Measurements from ENCODE around the gene NKAIN4.

The NKAIN4 gene

GRCh38 chr20:63287697-63288580 lies 33.7 kb upstream of the NKAIN4 start:
- DNase-seq: no peak

- DNase-seq: no peak
These were observed 32.8 kb upstream of the NKAIN4 start for GRCh38 chr20:63286781-63287696.

GRCh38 chr20:63285636-63286615 lies 31.7 kb upstream of the NKAIN4 start:
- DNase-seq: no peak

GRCh38 chr20:63284981-63285524 lies 30.8 kb upstream of the NKAIN4 start:
- DNase-seq: no peak

GRCh38 chr20:63284544-63284949 lies 30.3 kb upstream of the NKAIN4 start:
- DNase-seq: no peak

- no peak for DNase-seq
These were observed 29.8 kb upstream of the NKAIN4 start for GRCh38 chr20:63284083-63284440.

- DNase-seq: no peak
These were observed 29.3 kb upstream of the NKAIN4 start for GRCh38 chr20:63283397-63284082.

- no peak for DNase-seq
These were observed 28.7 kb upstream of the NKAIN4 start for GRCh38 chr20:63282946-63283345.

GRCh38 chr20:63281742-63282665 lies 27.7 kb upstream of the NKAIN4 start:
- no peak for DNase-seq

GRCh38 chr20:63280929-63281545 lies 26.8 kb upstream of the NKAIN4 start:
- DNase-seq: no peak

- DNase-seq: no peak
These were observed 26.1 kb upstream of the NKAIN4 start for GRCh38 chr20:63280371-63280770.

GRCh38 chr20:63279931-63280330 lies 25.7 kb upstream of the NKAIN4 start:
- DNase-seq: no peak

- DNase-seq: no peak
These were observed 24.4 kb upstream of the NKAIN4 start for GRCh38 chr20:63278661-63279060.

- DNase-seq: no peak
These were observed 23.4 kb upstream of the NKAIN4 start for GRCh38 chr20:63277466-63278272.

GRCh38 chr20:63276956-63277355 lies 22.7 kb upstream of the NKAIN4 start:
- no peak for DNase-seq

- DNase-seq: no peak
These were observed 21.6 kb upstream of the NKAIN4 start for GRCh38 chr20:63275825-63276224.

GRCh38 chr20:63274381-63275228 lies 20.3 kb upstream of the NKAIN4 start:
- DNase-seq: no peak
